HG03135 (cell line): Measurements from ENCODE around the gene DCANP1.

ENCODE experiments used
- ATAC-seq: cut with Tn5 transposase; IDR thresholded peaks from one replicate; pipeline ENCODE4 v1.9.1; 2021; ENCODE audit warnings: mild to moderate bottlenecking, moderate library complexity; ENCODE audit not compliant: unreplicated experiment

Gene DCANP1

DNA sequence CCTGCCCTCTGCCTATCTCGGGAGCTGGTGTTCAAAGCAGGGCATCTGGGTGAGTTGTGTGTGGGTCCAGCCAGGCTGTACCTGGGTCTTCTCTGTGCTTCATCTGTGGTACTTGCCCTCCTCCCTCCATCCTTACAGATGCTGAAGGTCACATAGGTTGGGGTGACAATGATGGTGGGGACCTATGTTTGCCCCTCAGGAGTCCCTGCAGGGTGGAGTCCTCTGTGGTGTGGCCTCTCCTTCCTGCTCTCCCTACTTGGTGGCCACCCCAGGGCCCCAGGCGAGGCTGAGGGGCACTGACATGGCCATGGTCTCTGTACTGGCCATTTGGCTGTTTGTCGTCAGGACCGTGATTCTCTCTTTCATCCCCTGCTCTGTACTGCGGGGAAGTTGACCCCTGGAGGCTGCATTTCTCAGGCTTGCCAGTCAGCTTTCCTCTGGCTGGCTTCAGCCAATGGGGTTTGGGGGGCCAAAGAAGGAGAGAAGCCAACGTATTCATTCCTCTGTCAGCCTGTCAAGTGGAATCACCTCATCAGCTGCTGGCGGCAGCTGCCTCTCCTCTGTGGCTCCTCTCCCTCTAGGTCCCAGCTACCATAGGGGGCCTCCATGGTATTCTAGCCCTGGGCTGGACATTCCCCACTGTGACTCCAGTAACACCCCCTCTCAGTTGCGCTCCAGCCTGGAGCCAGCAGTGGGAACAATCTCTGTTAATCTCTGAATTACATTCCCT lies 4.6 kb downstream of the DCANP1 start:
- no peak for ATAC-seq

GRCh38 chr5:135441919-135442318 lies 5.2 kb downstream of the DCANP1 start:
- ATAC-seq: no peak

DNA sequence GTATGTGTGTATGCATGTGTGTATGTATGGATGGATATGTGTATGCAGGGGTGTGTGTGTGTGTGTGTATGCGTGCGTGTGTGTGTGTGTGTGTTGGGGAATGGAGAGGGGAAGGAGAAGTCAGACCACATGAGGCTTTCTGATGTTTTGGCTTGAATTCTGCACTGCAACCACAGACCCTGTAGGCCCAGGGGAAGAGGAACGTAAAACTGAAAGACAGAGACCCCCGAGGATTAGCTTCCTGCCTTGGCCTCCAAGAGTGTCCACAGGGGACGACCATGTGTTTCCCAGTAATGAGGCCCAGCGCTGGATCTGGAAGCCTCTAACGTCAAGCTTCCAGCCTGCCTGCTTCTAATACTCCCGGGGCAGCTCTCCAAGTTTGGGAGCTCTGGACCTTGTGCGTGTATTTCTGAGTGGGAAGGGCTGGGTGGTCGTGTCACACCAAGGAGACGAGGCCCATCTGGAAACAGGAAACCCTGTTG lies 5.8 kb downstream of the DCANP1 start:
- no peak for ATAC-seq

GRCh38 chr5:135440916-135441315 lies 6.2 kb downstream of the DCANP1 start:
- no peak for ATAC-seq

GRCh38 chr5:135439231-135440205 lies 7.6 kb downstream of the DCANP1 start:
- no peak for ATAC-seq

DNA sequence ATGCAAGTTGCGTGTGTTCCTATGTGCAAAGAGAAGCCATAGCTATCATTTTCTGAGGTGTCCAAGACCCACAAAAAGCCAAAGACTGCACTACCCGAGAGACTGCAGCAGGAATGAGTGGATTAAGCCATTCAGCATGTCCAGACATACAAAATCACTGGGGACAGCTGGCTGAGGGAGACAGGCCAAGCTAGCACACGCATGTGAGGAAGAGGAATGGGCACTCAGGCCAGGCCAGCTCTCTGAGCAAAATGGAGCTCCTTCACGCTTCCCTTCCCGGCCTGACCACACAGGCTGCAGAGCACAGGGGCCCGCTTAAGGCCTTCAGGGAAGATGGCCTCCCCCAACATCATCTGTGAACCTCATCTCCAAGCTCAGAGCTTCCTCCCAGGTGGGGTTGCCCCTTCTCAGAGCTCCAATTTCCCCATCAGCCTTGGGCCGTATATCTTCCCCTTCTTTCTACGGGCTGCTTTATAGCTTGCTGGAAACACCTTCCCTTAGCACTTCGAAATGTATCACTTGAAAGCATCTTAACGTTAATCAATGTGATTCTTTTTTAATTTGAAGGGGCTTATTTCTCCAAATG lies 8.4 kb downstream of the DCANP1 start:
- no peak for ATAC-seq

DNA sequence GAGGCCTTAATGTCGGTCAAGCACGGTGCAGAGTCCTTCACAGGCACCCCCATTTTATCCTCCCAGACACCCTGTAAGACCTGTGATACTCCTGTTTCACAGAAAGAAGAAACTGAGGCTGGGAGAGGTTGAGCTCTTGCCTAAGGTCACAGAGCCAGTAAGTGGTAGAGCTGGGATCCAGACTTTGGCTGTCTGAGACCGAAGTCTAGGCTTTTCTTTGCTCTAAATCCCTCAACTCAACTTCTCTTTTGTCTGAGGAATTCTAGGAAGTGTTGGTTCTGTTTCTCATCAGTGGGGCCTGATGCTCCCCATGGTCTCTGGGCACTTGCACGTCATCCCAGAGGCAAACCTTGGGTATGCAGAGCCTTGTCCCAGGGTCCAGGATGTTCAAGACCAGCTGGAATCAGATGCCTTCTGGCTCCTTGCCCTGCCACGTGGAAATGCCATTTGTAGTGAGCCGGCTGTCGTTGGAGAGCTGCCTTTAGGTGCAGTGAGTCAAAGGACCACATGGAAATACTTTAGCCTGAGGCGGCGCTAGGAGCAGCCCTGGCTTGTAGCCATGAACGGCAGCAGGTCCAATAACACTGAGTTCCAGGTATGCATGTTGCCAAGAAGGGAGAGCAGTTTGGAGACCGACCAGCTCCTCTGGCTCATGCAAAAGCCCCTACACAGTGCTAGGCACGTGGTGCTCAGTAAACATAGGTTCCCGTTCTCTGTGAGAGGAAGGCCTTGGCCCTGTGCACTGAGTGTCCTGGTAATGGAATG lies 9.2 kb downstream of the DCANP1 start:
- ATAC-seq: no peak

- no peak for ATAC-seq
Measured at GRCh38 chr5:135437422-135437795, 9.7 kb downstream of the DCANP1 start.

GRCh38 chr5:135436951-135437418 lies 10.2 kb downstream of the DCANP1 start:
- no peak for ATAC-seq

DNA sequence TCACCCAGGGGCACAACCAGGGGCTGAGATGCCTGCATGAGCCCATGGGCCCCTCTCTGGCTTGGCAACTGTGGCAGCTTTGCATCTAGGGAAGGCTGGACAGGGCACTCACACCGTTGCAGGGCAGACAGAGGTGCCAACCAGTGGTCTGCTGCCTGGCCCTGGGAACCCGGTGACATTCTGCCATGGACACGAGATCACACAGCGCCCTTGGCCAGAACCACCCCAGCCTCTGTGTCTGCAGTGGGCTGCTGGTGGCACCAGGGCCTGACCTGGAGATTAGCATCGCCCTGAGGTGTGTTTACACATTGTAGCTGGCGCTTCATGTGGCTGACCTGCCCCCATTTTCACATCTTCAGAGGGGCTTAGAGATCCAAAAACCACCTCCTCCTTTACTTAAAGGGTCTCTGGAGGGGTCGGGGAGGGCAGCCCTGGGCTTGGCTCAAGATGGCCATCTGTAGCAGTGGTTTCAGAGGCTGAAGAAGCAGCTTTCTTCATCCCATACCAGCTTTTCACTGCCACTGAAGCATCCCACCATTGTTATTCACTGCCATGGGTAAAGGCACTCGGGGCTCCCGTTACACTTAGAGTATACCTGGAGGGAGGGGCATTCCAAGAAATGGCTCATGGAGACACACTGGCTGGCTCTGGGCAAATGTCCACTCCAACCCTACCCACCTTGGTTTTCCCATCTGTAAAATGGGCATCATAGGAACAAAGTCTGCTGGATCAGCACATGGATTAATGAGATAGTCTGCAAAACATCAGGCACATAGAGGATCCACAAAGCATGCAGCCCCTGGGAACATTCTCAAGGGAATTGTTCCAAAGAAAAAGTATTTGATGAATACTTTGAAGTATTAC lies 11.4 kb downstream of the DCANP1 start:
- no peak for ATAC-seq

GRCh38 chr5:135434591-135435466 lies 12.3 kb downstream of the DCANP1 start:
- ATAC-seq: no peak

DNA sequence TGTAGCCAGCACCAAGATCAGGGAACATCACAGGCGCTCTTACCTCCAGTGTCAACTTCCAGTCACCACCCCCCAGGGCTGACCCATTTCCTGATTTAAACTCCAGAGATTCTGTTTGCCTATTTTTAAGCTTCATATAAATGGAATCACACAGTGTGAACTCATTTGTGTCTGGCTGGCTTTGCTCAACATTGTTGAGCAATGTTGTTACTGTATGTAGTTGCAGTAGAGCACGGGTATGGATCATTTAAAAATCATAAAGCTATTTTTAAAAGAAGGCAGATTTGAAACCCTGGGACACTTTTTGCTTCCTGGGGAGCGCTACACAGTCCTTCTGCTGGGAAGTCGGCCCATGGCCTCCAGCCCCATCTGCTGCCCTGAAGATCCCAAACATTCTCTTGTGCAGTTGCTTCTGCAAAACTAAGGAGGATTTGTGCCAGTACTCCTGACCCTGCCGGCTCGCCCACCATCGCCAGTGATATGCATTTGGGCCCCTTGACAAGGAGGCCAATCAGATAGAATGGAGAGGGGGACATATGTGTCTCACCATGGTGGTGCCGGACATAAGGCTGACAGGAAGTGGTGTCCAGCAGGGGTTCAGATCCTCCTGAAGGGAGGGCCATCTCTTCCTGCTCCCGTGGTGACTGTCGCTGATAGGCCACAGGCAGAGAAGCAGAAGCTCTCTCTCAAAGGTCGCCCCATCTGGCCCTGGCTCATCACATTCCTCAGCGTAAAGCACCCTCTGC lies 13.3 kb downstream of the DCANP1 start:
- no peak for ATAC-seq

GRCh38 chr5:135432113-135432512 lies 15.0 kb downstream of the DCANP1 start:
- ATAC-seq: no peak

DNA sequence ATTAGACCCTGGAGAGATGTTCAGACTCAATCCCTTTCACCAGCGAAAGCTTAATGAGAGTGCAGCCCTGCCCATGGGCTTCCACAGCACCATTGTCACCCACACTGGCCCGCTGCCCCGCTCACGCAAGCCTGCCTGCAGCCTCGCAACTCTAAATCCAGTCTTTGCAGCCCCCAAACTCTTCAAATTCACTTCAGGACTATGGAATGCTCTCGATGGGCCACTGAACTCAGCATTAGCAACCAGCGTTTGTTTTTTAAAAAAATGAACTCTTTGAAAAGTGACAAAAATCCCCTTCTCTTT lies 17.1 kb downstream of the DCANP1 start:
- ATAC-seq: no peak

DNA sequence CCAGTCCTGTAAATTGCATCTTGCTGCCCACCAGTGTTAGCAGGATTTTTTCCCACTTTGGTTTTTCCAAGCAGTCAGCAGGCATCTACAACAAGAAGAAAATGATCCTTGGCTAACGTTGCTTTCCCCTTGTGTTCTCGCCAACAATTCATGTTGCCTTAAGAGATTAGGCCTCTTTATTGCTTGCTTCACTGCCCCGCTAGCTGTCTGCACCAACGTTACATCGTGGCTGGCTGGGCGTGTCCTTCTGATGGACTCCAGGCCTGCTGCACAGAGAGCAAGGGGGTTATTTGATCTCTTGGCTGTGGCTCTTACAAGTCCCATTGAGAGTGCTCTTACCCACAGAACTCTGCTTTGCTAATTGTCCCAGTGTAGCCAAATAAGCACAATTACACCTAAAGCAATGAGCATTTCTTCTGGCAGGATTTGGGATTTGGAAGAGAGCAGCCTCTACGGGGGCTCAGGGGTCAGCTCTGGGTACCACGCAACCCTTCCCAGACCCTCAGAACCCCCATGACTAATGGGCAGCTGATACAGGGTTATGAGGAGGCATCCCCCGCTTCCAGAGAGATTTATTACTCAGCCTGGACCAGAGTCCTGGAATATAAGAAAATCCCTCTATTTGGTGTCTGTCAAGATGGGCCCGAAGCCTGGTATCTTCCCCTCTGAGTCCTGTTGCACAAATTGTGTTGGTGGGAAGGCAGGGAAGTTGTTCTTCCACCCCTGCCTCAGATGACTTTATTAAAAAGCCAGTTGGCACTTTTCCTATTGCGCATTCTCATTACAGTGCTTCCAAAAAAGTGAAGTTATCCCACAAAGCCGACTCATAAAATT lies 17.6 kb downstream of the DCANP1 start:
- ATAC-seq: no peak

GRCh38 chr5:135428586-135428985 lies 18.6 kb downstream of the DCANP1 start:
- no peak for ATAC-seq
